ENCODE measurements around the gene SIRT2.
"Not testable (repeated sequence)": the region's sequence is repeated elsewhere in the genome, so short reads cannot be mapped to it uniquely, and the experiment has no call there.

The SIRT2 gene

DNA sequence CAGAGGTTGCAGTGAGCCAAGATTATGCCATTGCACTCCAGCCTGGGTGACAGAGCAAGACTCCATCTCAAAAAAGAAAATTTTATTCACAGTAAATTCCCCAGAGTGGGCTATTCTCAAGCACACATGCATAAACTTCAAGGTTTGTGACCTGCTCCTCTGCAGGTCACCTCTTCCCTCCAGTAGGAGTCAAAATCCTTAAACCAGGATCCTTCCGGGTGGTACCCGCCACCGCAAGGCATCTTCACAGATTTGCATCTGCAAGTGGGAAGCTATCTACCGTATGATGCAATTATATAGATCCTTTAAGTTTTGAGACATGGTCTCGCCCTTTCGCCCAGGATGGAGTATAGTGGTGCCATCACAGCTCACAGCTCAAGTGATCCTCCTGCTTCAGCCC is 64.8 kb downstream of the SIRT2 start:
- Histone ChIP-seq H3K27me3 (no peaks in the 10 kb centered on the region), H3K4me3 (no peak overlapping the region), H3K36me3 (peaks cover 38 to 51% (median 48%) of the 10 kb centered on the region in 3 donors), H3K9me3 (no peaks in the 10 kb centered on the region), H3K27ac (peak overlapping the region; percentile 30 to 49), H3K4me1 (peaks cover 0 to 56% (median 27%) of the 10 kb centered on the region in 4 donors)
- no peak for DNase-seq
- TF ChIP-seq, protein P1, sequence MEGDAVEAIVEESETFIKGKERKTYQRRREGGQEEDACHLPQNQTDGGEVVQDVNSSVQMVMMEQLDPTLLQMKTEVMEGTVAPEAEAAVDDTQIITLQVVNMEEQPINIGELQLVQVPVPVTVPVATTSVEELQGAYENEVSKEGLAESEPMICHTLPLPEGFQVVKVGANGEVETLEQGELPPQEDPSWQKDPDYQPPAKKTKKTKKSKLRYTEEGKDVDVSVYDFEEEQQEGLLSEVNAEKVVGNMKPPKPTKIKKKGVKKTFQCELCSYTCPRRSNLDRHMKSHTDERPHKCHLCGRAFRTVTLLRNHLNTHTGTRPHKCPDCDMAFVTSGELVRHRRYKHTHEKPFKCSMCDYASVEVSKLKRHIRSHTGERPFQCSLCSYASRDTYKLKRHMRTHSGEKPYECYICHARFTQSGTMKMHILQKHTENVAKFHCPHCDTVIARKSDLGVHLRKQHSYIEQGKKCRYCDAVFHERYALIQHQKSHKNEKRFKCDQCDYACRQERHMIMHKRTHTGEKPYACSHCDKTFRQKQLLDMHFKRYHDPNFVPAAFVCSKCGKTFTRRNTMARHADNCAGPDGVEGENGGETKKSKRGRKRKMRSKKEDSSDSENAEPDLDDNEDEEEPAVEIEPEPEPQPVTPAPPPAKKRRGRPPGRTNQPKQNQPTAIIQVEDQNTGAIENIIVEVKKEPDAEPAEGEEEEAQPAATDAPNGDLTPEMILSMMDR (IDR thresholded peaks at IDR 0.05), result no peak
- intact Hi-C loops (cut with DNase I; ENCODE audit: low total_unique reads), result no loop called here

DNA sequence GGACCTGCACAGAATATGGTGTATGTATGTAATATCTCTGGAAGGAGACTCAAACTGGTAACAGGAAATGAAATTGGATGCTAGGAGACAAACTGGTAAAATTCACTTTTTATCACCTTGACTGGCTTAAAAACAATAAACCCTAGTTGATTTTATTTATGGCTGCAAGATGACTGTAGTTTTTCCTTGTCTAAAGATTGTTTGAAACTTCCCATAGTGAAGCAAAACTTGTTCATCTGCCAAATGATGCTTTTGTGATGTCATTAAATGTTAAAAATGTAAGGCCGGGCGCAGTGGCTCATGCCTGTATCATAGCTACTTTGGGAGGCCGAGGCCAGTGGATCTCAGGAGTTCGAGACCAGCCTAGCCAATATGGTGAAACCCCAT is 65.3 kb downstream of the SIRT2 start:
- Histone ChIP-seq H3K9me3 (no peaks in the 10 kb centered on the region), H3K27ac (no peak overlapping the region), H3K4me3 (no peak overlapping the region), H3K4me1 (peaks cover 0 to 56% (median 27%) of the 10 kb centered on the region in 4 donors), H3K36me3 (peaks cover 35 to 50% (median 47%) of the 10 kb centered on the region in 3 donors), H3K27me3 (no peaks in the 10 kb centered on the region)
- intact Hi-C loops (cut with DNase I; ENCODE audit: low total_unique reads), result no loop called here
- DNase-seq, result no peak
- TF ChIP-seq, protein P1 (IDR thresholded peaks at IDR 0.05), result no peak

DNA sequence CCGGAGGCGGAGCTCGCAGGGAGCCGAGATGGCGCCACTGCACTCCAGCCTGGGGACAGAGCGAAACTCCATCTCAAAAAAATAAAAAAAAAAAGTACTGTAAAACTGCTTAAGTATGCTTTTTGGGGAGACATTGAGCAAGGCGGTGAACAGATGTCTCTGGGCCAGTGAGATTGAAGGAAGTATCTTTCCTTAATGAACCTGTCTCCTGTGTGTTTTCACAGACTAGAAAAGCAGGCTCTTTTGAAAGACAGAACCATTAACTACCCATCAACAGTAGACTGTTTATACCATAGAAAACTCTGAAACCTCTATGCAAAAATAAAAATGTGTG is 66.4 kb downstream of the SIRT2 start:
- TF ChIP-seq, protein P1 (IDR thresholded peaks at IDR 0.05), result no peak
- intact Hi-C loops (cut with DNase I; ENCODE audit: low total_unique reads), result no loop called here
- Histone ChIP-seq H3K4me1 (peaks cover 0 to 50% (median 27%) of the 10 kb centered on the region in 4 donors), H3K27ac (peak overlapping the region in 1 of 2 donors; percentile 85), H3K9me3 (no peaks in the 10 kb centered on the region), H3K36me3 (peaks cover 28 to 47% (median 42%) of the 10 kb centered on the region in 3 donors), H3K4me3 (no peak overlapping the region), H3K27me3 (no peaks in the 10 kb centered on the region)
- DNase-seq, result no peak

DNA sequence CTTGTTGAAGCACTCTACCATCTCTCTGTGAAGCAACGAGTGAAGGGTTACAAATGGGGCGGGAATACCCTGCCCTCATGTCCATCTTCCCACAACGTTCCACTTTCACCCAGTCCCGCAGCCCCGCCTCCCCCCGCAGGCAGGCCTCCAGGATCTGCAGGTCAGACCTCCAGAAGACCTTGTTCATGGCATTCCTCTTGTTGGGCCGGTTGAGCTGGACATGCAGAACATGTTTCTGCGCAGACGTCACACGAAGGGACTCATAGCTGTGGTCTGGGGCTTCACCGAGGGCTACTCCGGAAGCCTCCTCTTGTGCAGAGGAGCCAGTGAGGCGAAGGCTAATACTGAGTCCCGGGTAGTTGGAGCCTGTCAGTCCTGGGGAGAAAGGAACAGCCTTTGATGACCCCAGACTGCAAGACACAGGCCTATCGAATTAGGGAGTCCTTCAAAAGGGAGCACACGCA is 68.2 kb downstream of the SIRT2 start:
- peaks cover 23 to 46% (median 43%) of the 10 kb centered on the region in 3 donors for H3K36me3 ChIP-seq
- intact Hi-C loops (cut with DNase I; ENCODE audit: low total_unique reads), result loop anchor here (2.0 kb wide), 1 partner anchor 68 kb away; the partner anchor contains the start of genes NFKBIB and SIRT2
- DNase-seq, result peak; percentile 46 to 79

DNA sequence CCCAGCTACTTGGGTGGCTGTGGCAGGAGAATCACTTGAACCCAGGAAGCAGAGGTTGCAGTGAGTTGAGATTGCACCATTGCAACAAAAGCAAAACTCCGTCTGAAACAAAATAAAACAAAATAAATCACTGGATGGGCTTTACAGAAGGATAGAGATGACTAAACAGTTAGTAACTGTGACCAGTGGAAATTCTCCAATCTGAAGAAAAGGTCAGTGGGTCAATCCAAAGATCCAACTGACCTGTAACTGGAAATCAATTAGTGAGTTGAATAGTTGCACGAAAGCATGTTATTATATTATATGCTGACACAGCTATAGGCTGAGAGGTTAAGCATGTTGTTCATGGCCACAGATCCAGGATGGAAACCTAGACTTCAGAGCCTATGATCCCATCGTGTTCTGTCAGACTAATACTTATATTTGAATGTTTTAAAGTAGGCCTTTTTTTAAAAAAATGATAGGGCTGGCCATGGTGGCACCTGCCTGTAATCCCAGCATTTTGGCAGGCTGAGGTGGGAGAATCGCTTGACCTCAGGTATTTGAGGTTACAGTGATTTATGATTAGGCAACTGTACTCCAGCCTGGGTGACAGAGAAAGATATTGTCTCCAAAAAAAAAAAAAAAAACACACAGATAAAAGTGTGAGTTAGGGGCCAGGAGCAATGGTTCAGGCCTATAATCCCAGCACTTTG is 69.2 kb downstream of the SIRT2 start:
- no peaks in the 10 kb centered on the region for H3K9me3 ChIP-seq
- H3K27me3 ChIP-seq, result no peaks in the 10 kb centered on the region
- no peak overlapping the region for H3K27ac ChIP-seq
- intact Hi-C loops (cut with DNase I; ENCODE audit: low total_unique reads), result loop anchor here (2.0 kb wide), 1 partner anchor 69 kb away; the partner anchor contains the start of genes NFKBIB and SIRT2
- TF ChIP-seq, protein P1 (IDR thresholded peaks at IDR 0.05), result no peak
- peak overlapping the region; percentile 65 to 84 for H3K4me3 ChIP-seq
- H3K4me1 ChIP-seq, result peaks cover 0 to 31% (median 17%) of the 10 kb centered on the region in 4 donors
- no peak for DNase-seq
- peaks cover 23 to 43% (median 43%) of the 10 kb centered on the region in 3 donors for H3K36me3 ChIP-seq

More for the DNA sequence above, 68.2 kb downstream of the SIRT2 start:
- Histone ChIP-seq H3K4me1 (peaks cover 0 to 40% (median 24%) of the 10 kb centered on the region in 4 donors), H3K27ac (peak overlapping the region; percentile 85 to 87), H3K27me3 (no peaks in the 10 kb centered on the region), H3K4me3 (peak overlapping the region; percentile 65 to 84), H3K9me3 (no peaks in the 10 kb centered on the region)
- TF ChIP-seq, protein P1 (IDR thresholded peaks at IDR 0.05), result no peak

DNA sequence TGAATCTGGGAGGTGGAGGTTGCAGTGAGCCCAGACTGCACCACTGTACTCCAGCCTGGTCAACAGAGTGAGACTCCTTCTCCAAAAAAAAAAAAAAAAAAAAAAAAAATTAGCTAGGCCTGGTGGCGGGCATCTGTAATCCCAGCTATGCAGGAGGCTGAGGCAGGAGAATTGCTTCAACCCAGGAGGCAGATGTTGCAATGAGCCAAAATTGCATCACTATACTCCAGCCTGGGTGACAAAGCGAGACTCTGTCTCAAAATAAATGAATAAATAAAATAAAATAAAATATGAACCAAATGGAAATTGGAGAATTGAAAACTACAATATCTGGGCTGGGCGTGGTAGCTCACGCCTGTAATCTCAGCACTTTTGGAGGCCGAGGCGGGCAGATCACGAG is 70.2 kb downstream of the SIRT2 start:
- peaks cover 23 to 43% (median 43%) of the 10 kb centered on the region in 3 donors for H3K36me3 ChIP-seq
- intact Hi-C loops (cut with DNase I; ENCODE audit: low total_unique reads); H3K27me3 ChIP-seq; H3K4me3 ChIP-seq; DNase-seq; H3K9me3 ChIP-seq; H3K27ac ChIP-seq: not testable (repeated sequence)
- H3K4me1 ChIP-seq, result peaks cover 0 to 21% (median 14%) of the 10 kb centered on the region in 4 donors

Data from tibial artery (tissue), 4 donors.